Skeletal muscle tissue (tissue), 4 donors: ENCODE measurements around the gene TOM1. TPM values are rescaled to one million over a fixed set of nuclear protein-coding genes. Genes with fewer than 3 reads are reported as not detected.

ENCODE experiments used
- H3K27ac ChIP-seq: one replicate; pipeline ENCODE4 v1.7.0; 2013; ENCODE audit warnings: mild to moderate bottlenecking, low read depth, low read length, inconsistent platforms
- H3K27me3 ChIP-seq, 3 donors: one replicate each; pipeline ENCODE4 v1.7.0; 2013; ENCODE audit warnings: low read length in 3 of 3; ENCODE audit not compliant: control insufficient read depth in 3 of 3, insufficient read depth in 3 of 3
- H3K36me3 ChIP-seq, 3 donors: one replicate each; pipeline ENCODE4 v1.7.0; 2013; ENCODE audit warnings: low read length in 3 of 3; ENCODE audit not compliant: control insufficient read depth in 3 of 3, insufficient read depth in 3 of 3
- H3K4me1 ChIP-seq, 3 donors: one replicate each; pipeline ENCODE4 v1.7.0; 2013; ENCODE audit warnings: low read length in 3 of 3, mild to moderate bottlenecking in 3 of 3; ENCODE audit not compliant: control insufficient read depth in 3 of 3, insufficient read depth in 3 of 3
- H3K4me3 ChIP-seq, 3 donors: one replicate each; pipeline ENCODE4 v1.7.0; 2013; ENCODE audit warnings: low read length in 3 of 3
- H3K9ac ChIP-seq, 3 donors: one replicate each; pipeline ENCODE4 v1.7.0; 2013; ENCODE audit warnings: low read length in 3 of 3, mild to moderate bottlenecking in 3 of 3, moderate library complexity in 2 of 3, low read depth in 1 of 3
- H3K9me3 ChIP-seq, 3 donors: one replicate each; pipeline ENCODE4 v1.7.0; 2013; ENCODE audit warnings: low read length in 3 of 3; ENCODE audit not compliant: control insufficient read depth in 3 of 3
- total RNA-seq: library from RNA; depleted of rRNA; stranded (reverse); fragments of >200 nt; gene quantifications from one replicate; pipeline ENCODE4 v1.2.3, GENCODE V29; 2014
- donor health status: Osteomylitis.

TOM1 gene
- total RNA-seq, 1 donor from 2014 or later = 14.1 TPM

- H3K4me1 ChIP-seq = peaks cover 47 to 69% (median 61%) of the 10 kb centered on the region in 3 donors
- peak overlapping the region in 1 of 3 donors; percentile 29 for H3K4me3 ChIP-seq
- H3K36me3 ChIP-seq = peaks cover 0 to 10% (median 9%) of the 10 kb centered on the region in 3 donors
- no peaks in the 10 kb centered on the region for H3K9me3 ChIP-seq
- H3K9ac ChIP-seq = peak overlapping the region in 1 of 3 donors; percentile 45
- peak overlapping the region; percentile 69 for H3K27ac ChIP-seq
- no peaks in the 10 kb centered on the region for H3K27me3 ChIP-seq
Measured at GRCh38 chr22:35305525-35306070, 5.9 kb downstream of the TOM1 start.

GRCh38 chr22:35306350-35306967 lies 6.8 kb downstream of the TOM1 start:
- peaks cover under 1 to 10% (median 9%) of the 10 kb centered on the region in 3 donors for H3K36me3 ChIP-seq
- no peaks in the 10 kb centered on the region for H3K9me3 ChIP-seq
- peak overlapping the region; percentile 69 for H3K27ac ChIP-seq
- no peaks in the 10 kb centered on the region for H3K27me3 ChIP-seq
- peaks cover 47 to 69% (median 62%) of the 10 kb centered on the region in 3 donors for H3K4me1 ChIP-seq
- peak overlapping the region; percentile 44 to 70 (median 54) for H3K9ac ChIP-seq
- H3K4me3 ChIP-seq = peak overlapping the region in 2 of 3 donors; percentile 19 to 38

DNA sequence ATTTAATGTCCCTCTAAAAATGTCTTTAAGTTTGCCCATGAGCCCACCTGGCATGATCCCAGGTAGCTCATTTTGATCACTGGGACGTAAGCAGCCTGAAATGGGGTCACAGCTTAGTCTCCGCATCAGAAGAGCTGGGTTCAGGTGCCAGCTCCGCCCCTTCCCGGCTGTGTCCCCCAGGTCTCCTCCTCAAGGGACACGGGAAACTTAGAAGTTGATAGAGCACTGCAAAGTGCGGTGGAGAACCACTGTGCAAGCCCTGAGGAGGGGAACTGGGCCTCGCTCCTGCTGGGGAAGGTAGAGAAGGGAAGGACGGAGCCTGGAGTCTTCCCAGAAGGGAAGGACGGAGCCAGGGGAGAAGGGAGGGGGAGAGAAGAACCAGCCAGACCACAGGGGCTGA lies 7.7 kb downstream of the TOM1 start:
- H3K4me1 ChIP-seq = peaks cover 56 to 69% (median 66%) of the 10 kb centered on the region in 3 donors
- H3K4me3 ChIP-seq = peak overlapping the region in 2 of 3 donors; percentile 29 to 34
- peak overlapping the region in 2 of 3 donors; percentile 54 to 70 for H3K9ac ChIP-seq
- peak overlapping the region; percentile 69 for H3K27ac ChIP-seq
- peaks cover 2 to 10% (median 9%) of the 10 kb centered on the region in 3 donors for H3K36me3 ChIP-seq
- H3K9me3 ChIP-seq = no peaks in the 10 kb centered on the region
- no peaks in the 10 kb centered on the region for H3K27me3 ChIP-seq

- peaks cover 2 to 9% (median 8%) of the 10 kb centered on the region in 3 donors for H3K36me3 ChIP-seq
- H3K9me3 ChIP-seq = no peaks in the 10 kb centered on the region
- H3K27me3 ChIP-seq = no peaks in the 10 kb centered on the region
- H3K4me3 ChIP-seq = no peak overlapping the region
- H3K9ac ChIP-seq = peak overlapping the region in 1 of 3 donors; percentile 70
- peaks cover 57 to 69% (median 68%) of the 10 kb centered on the region in 3 donors for H3K4me1 ChIP-seq
- peak overlapping the region; percentile 69 for H3K27ac ChIP-seq
Measured at GRCh38 chr22:35307892-35308291, 8.2 kb downstream of the TOM1 start.

GRCh38 chr22:35308480-35309021 lies 8.9 kb downstream of the TOM1 start:
- Histone ChIP-seq H3K27me3 (no peaks in the 10 kb centered on the region), H3K27ac (no peak overlapping the region), H3K9ac (no peak overlapping the region), H3K9me3 (no peaks in the 10 kb centered on the region), H3K4me1 (peaks cover 61 to 72% (median 70%) of the 10 kb centered on the region in 3 donors), H3K4me3 (no peak overlapping the region), H3K36me3 (peaks cover 2 to 9% (median 5%) of the 10 kb centered on the region in 3 donors)

DNA sequence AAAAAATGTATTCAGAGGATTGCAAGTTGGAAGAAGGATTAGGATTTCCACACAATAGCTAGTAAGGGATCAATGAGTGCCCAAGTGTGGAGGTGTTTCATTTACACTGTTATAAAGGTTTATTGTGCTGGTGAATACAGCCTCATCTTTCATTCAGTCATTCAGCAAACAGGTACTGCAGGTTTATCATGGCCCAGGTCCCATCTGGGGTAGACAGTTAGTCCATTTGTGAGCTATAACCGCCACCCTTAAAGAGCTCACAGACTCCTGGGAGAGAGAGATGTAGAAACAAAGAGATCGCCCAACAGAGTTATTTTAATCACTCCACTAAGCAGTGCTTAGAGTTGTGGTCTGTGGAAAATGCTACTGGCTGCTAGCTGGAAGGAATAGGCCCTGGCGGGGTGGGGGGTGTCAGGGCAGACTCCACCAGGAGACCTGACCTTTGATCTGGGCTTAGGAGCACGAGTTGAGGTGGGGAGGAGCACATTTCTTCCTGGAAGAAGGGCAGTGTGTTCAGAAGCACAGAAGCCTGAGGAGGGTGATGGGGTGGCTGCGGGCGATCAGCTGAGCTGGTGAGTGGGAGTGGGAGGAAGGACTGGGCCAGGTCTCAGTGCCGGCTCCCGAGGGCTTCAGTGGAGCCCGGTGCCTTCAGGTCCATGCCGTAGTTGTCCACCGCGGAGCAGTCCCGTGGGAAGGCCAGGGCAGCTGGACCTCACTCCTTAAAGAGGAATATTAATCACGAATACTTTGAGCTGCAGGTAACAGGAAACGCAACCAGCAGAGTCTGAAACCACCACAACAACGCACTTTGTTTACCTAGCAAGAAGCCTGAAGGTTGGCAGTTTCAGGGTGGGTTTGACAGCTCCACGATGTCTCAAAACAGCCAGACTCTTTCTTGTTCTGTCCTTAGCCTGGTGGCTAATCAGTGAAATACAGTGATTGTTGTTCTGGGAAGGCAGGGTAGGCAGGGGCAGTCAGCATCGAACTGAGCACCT lies 11.2 kb downstream of the TOM1 start:
- Histone ChIP-seq H3K9ac (peak overlapping the region in 2 of 3 donors; percentile 19 to 92), H3K4me3 (no peak overlapping the region), H3K36me3 (peaks cover 0 to 4% (median 2%) of the 10 kb centered on the region in 3 donors), H3K27me3 (no peaks in the 10 kb centered on the region), H3K4me1 (peaks cover 74 to 83% (median 80%) of the 10 kb centered on the region in 3 donors), H3K27ac (peak overlapping the region; percentile 97), H3K9me3 (no peaks in the 10 kb centered on the region)

DNA sequence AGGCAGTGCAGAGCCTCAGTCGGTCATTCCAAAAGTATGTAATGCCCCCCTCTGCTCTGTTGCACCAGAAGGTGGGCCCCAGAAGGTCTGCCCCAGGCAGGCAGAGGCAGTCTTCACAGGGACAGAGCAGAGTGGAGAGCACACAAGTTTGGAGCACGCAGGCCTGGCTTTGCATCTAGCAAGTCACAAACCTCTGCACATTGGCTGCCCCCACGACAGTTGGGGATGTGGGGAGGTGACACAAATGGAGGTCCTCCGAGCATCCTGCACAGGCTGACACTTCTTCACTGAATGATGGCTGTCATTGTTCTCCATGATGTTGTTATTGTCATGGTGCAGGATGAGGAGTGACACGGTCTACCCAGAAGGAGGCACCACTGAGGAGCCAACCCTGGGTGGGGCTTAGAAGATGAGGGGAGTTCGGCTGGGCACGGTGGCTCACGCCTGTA lies 11.9 kb downstream of the TOM1 start:
- Histone ChIP-seq H3K36me3 (peaks cover 0 to 4% (median 2%) of the 10 kb centered on the region in 3 donors), H3K4me1 (peaks cover 74 to 81% (median 81%) of the 10 kb centered on the region in 3 donors), H3K27me3 (no peaks in the 10 kb centered on the region), H3K9ac (peak overlapping the region in 2 of 3 donors; percentile 33 to 92), H3K27ac (peak overlapping the region; percentile 97), H3K4me3 (peak overlapping the region in 1 of 3 donors; percentile 6), H3K9me3 (no peaks in the 10 kb centered on the region)

DNA sequence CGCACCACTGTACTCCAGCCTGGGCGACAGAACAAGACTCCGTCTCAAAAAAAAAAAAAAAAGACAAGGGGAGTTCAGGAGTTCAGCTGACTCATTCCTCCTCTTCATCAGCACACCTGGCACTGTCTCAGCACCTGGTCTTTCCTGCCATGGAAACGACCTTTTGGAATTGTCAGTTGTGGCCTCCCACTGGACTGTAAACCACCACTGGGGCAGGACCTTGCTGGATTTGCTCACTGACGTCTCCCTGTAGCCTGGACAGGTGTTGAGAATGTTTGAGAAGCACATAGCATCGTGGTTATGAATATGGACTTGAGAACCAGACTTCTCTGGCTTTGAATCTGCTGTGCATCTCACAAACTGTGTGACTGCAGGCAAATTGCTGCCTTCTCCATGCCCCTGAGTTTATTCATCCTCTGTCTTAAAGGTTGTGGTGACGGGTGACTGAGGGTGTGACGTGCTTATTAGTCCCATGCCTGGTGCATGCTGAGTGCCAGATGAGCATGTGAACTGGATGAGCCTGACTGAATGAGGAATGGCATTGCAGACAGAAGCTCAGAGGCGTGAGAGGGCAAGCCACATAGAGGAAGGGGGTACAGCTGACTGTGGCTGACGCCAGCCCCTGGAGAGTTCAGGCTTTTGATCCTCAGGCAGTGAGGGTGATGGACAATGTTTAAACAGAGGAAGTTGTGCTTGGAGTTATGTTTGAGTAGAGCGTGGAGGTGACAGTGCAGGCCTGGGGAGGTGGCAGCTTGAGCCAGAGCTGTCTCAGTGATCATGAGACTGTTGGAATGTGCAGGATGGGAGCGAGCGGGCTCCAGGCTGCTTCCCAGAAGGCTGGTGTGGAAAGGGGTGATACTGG lies 12.7 kb downstream of the TOM1 start:
- peak overlapping the region; percentile 97 for H3K27ac ChIP-seq
- peak overlapping the region; percentile 34 to 92 (median 35) for H3K9ac ChIP-seq
- no peak overlapping the region for H3K4me3 ChIP-seq
- no peaks in the 10 kb centered on the region for H3K9me3 ChIP-seq
- peaks cover 70 to 81% (median 81%) of the 10 kb centered on the region in 3 donors for H3K4me1 ChIP-seq
- no peaks in the 10 kb centered on the region for H3K27me3 ChIP-seq
- peaks cover 0 to 6% (median 4%) of the 10 kb centered on the region in 3 donors for H3K36me3 ChIP-seq
